Measurements from ENCODE around the gene TBX1.

The TBX1 gene

DNA sequence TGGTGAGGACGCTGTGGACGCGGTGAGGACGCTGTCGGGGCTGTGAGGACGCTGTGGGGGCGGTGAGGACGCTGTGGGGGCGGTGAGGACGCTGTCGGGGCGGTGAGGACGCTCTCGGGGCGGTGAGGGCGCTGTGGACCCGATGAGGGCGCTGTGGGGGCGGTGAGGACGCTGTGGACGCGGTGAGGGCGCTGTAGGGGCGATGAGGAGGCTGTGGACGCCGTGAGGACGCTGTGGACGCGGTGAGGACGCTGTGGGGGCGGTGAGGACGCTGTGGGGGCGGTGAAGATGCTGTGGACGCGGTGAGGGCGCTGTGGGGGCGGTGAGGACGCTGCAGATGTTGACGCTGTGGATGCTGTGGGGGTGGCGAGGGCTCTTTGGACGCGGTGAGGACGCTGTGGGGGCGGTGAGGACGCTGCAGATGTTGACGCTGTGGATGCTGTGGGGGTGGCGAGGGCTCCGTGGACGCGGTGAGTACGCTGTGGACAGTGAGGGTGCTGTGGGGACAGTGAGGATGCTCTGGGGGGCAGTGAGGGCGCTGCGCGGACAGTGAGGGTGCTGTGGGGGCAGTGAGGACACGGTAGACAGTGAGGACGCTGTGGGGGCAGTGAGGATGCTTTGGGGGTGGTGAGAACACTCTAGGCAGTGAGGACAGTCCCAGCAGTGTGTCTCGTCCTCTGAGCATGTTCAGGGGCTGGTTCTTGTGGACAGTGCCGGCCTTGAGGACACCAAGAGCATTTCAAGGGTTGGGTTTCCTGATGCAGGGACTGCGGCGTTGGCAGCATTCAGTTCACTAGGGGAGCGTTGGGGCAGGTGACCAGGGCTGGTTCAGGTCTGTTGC is 33.0 kb upstream of the TBX1 start:
- TF ChIP-seq, protein P1, sequence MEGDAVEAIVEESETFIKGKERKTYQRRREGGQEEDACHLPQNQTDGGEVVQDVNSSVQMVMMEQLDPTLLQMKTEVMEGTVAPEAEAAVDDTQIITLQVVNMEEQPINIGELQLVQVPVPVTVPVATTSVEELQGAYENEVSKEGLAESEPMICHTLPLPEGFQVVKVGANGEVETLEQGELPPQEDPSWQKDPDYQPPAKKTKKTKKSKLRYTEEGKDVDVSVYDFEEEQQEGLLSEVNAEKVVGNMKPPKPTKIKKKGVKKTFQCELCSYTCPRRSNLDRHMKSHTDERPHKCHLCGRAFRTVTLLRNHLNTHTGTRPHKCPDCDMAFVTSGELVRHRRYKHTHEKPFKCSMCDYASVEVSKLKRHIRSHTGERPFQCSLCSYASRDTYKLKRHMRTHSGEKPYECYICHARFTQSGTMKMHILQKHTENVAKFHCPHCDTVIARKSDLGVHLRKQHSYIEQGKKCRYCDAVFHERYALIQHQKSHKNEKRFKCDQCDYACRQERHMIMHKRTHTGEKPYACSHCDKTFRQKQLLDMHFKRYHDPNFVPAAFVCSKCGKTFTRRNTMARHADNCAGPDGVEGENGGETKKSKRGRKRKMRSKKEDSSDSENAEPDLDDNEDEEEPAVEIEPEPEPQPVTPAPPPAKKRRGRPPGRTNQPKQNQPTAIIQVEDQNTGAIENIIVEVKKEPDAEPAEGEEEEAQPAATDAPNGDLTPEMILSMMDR (IDR thresholded peaks at IDR 0.05), result no peak
- Histone ChIP-seq H3K27ac (no peak overlapping the region), H3K79me2 (no peaks in the 10 kb centered on the region), H3K4me1 (no peaks in the 10 kb centered on the region), H3K4me2 (ENCODE audit: low read length) (no peak overlapping the region), H3K9me3 (ENCODE audit: control insufficient read depth, low read length) (no peaks in the 10 kb centered on the region), H3K4me3 (ENCODE audit: low read depth, low read length) (no peak overlapping the region), H3K9ac (no peak overlapping the region), H3K27me3 (ENCODE audit: control insufficient read depth, insufficient read depth, low read length) (no peaks in the 10 kb centered on the region), H2AFZ (no peak overlapping the region), H3K36me3 (ENCODE audit: control insufficient read depth, insufficient read depth, low read length) (no peaks in the 10 kb centered on the region)

- Histone ChIP-seq H3K9me3 (ENCODE audit: control insufficient read depth, low read length) (no peaks in the 10 kb centered on the region), H3K4me1 (no peaks in the 10 kb centered on the region), H2AFZ (no peak overlapping the region), H3K36me3 (ENCODE audit: control insufficient read depth, insufficient read depth, low read length) (no peaks in the 10 kb centered on the region), H3K4me3 (ENCODE audit: low read depth, low read length) (no peak overlapping the region), H3K27me3 (ENCODE audit: control insufficient read depth, insufficient read depth, low read length) (no peaks in the 10 kb centered on the region), H3K4me2 (ENCODE audit: low read length) (no peak overlapping the region), H3K9ac (no peak overlapping the region), H3K27ac (no peak overlapping the region), H3K79me2 (no peaks in the 10 kb centered on the region)
- TF ChIP-seq, protein P1 (IDR thresholded peaks at IDR 0.05), result no peak
These were observed 32.3 kb upstream of the TBX1 start for GRCh38 chr22:19728271-19728670.

DNA sequence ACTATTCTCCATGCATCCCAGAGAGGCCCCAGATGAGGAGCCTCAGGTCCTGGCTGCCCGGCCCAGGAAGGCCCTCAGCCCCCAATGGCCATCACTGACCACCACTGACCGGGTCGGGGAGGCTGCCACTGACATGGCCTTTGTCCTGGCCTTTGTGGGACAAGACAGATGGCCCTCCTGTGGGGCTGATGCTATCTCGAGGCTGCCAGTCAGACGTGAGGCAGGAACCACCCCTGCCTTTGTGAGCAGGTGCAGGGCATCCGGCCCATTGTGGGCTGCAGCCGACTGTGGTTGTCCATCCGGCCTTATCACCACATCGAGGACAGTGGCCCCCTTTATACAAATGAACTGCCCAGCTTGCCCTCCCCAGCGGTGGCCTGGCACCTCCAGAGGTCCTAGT is 31.7 kb upstream of the TBX1 start:
- no peak overlapping the region for H3K4me2 ChIP-seq (ENCODE audit: low read length)
- no peak overlapping the region for H3K27ac ChIP-seq
- TF ChIP-seq, protein P1 (IDR thresholded peaks at IDR 0.05), result no peak
- no peak overlapping the region for H3K9ac ChIP-seq
- no peaks in the 10 kb centered on the region for H3K27me3 ChIP-seq (ENCODE audit: control insufficient read depth, insufficient read depth, low read length)
- H3K4me3 ChIP-seq (ENCODE audit: low read depth, low read length), result no peak overlapping the region
- no peaks in the 10 kb centered on the region for H3K4me1 ChIP-seq
- no peaks in the 10 kb centered on the region for H3K9me3 ChIP-seq (ENCODE audit: control insufficient read depth, low read length)
- no peaks in the 10 kb centered on the region for H3K79me2 ChIP-seq
- H3K36me3 ChIP-seq (ENCODE audit: control insufficient read depth, insufficient read depth, low read length), result no peaks in the 10 kb centered on the region
- no peak overlapping the region for H2AFZ ChIP-seq

- H3K27me3 ChIP-seq (ENCODE audit: control insufficient read depth, insufficient read depth, low read length), result no peaks in the 10 kb centered on the region
- no peaks in the 10 kb centered on the region for H3K79me2 ChIP-seq
- TF ChIP-seq, protein P1 (IDR thresholded peaks at IDR 0.05), result no peak
- no peak overlapping the region for H3K9ac ChIP-seq
- no peak overlapping the region for H3K27ac ChIP-seq
- H3K36me3 ChIP-seq (ENCODE audit: control insufficient read depth, insufficient read depth, low read length), result no peaks in the 10 kb centered on the region
- H3K4me1 ChIP-seq, result no peaks in the 10 kb centered on the region
- H3K9me3 ChIP-seq (ENCODE audit: control insufficient read depth, low read length), result no peaks in the 10 kb centered on the region
- no peak overlapping the region for H3K4me3 ChIP-seq (ENCODE audit: low read depth, low read length)
- no peak overlapping the region for H3K4me2 ChIP-seq (ENCODE audit: low read length)
- H2AFZ ChIP-seq, result no peak overlapping the region
These were observed 31.1 kb upstream of the TBX1 start for GRCh38 chr22:19729507-19729906.

DNA sequence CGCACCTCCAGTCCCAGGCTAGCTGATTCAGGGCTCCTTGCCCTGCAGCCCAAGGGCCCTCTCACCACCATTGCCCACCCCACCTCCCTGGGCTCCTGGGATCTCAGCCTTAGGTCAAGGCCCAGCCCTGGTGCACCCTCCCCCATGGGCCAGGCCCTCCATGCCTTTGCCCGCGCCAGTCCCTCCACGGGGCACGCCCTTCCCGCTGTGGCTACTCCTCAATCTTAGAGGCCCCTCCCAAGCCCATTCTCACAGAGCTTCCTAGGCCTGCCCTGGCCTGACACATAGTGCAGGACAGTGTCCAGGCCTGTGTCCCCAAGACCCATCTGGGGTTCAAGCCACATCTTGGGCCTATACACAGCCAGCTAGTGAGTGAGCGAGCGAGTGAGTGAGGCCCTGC is 30.4 kb upstream of the TBX1 start:
- Histone ChIP-seq H3K9ac (no peak overlapping the region), H3K79me2 (no peaks in the 10 kb centered on the region), H3K4me2 (ENCODE audit: low read length) (no peak overlapping the region), H3K9me3 (ENCODE audit: control insufficient read depth, low read length) (no peaks in the 10 kb centered on the region), H3K4me1 (no peaks in the 10 kb centered on the region), H2AFZ (peak overlapping the region; percentile 80), H3K27ac (no peak overlapping the region), H3K27me3 (ENCODE audit: control insufficient read depth, insufficient read depth, low read length) (no peaks in the 10 kb centered on the region), H3K4me3 (ENCODE audit: low read depth, low read length) (no peak overlapping the region), H3K36me3 (ENCODE audit: control insufficient read depth, insufficient read depth, low read length) (no peaks in the 10 kb centered on the region)
- TF ChIP-seq, protein P1 (IDR thresholded peaks at IDR 0.05), result no peak

All from parathyroid adenoma (tissue), 2 donors.